H1 (cell line): ENCODE measurements around the gene MLYCD. TPM values are rescaled to one million over a fixed set of nuclear protein-coding genes. Genes with fewer than 3 reads are reported as not detected.

ENCODE experiments used
- JUN ChIP-seq: IDR thresholded peaks from 2 replicates; pipeline ENCODE4 v1.6.1; 2011; ENCODE audit warnings: low read depth, mild to moderate bottlenecking, improper control_type of control experiment, low read length
- SP1 ChIP-seq: IDR thresholded peaks from 2 replicates; pipeline ENCODE4 v1.6.1; 2011; ENCODE audit warnings: low read depth, low read length
- SRF ChIP-seq: IDR thresholded peaks from 2 replicates; pipeline ENCODE4 v1.6.1; 2011; ENCODE audit warnings: mild to moderate bottlenecking, low read depth, low read length, moderate library complexity
- polyA plus RNA-seq, 7 experiments: library from polyadenylated mRNA; depleted of rRNA in 3 of 7; stranded (reverse) in 5 of 7; unstranded in 2 of 7; fragments of >200 nt in 5 of 7; fragments of 200-250 nt in 2 of 7; gene quantifications; 1 replicate in 5 of 7; 2 replicates in 1 of 7; 4 replicates in 1 of 7; pipeline versions ENCODE4 v1.2.1 to v1.2.3, GENCODE V29; 2011 to 2013; ENCODE audit warnings: missing spikeins in 2 of 7, mixed read lengths in 2 of 7
- total RNA-seq: library from RNA; stranded (reverse); fragmentation: NEBNext Ultra II Directional; extraction: Animal tissue kit (Norgen Biotek cat#: 25700); gene quantifications from 2 replicates; pipeline ENCODE4 v1.2.1, GENCODE V29; 2021

The MLYCD gene
- total and polyA plus RNA-seq, 2 of the 8 experiments (the other 6 are each of a cell fraction or from before 2014, with no cell fraction given): 3.7 to 7.0 TPM

GRCh38 chr16:83895942-83896341 is 3.0 kb upstream of the MLYCD start (continued):
- TF ChIP-seq SRF (no peak), JUN (no peak), SP1 (no peak)
